H9 (cell line): Measurements from ENCODE around the gene CAPN14. TPM values are rescaled to one million over a fixed set of nuclear protein-coding genes. Genes with fewer than 3 reads are reported as not detected.

Experiments
- DNase-seq: peaks from one replicate; pipeline ENCODE4 v3.0.0-alpha.2; 2017
- H2AFZ ChIP-seq: one replicate; pipeline ENCODE4 v1.6.1; 2013; ENCODE audit warnings: mild to moderate bottlenecking, low read length, control low read depth, moderate library complexity
- H2AK5ac ChIP-seq: 2 replicates; pipeline ENCODE4 v1.6.1; 2013; ENCODE audit warnings: low read length, control low read depth, mixed read lengths; ENCODE audit not compliant: insufficient read length
- H2BK120ac ChIP-seq: one replicate; pipeline ENCODE4 v1.6.1; 2013; ENCODE audit warnings: low read depth, mild to moderate bottlenecking, low read length, control low read depth, inconsistent platforms; ENCODE audit not compliant: poor library complexity, severe bottlenecking
- H2BK12ac ChIP-seq: 2 replicates; pipeline ENCODE4 v1.6.1; 2013; ENCODE audit warnings: low read length, control low read depth, mixed read lengths, low read depth; ENCODE audit not compliant: insufficient read length
- H2BK15ac ChIP-seq: 2 replicates; pipeline ENCODE4 v1.6.1; 2013; ENCODE audit warnings: low read depth, low read length, control low read depth
- H2BK20ac ChIP-seq: one replicate; pipeline ENCODE4 v1.6.1; 2013; ENCODE audit warnings: low read depth, mild to moderate bottlenecking, low read length, control low read depth, inconsistent platforms; ENCODE audit not compliant: poor library complexity, severe bottlenecking
- H2BK5ac ChIP-seq: 2 replicates; pipeline ENCODE4 v1.6.1; 2013; ENCODE audit warnings: low read length, control low read depth, mixed read lengths; ENCODE audit not compliant: insufficient read length
- H3K14ac ChIP-seq: 2 replicates; pipeline ENCODE4 v1.6.1; 2013; ENCODE audit warnings: low read length, control low read depth; ENCODE audit not compliant: insufficient read depth
- H3K18ac ChIP-seq: 2 replicates; pipeline ENCODE4 v1.6.1; 2013; ENCODE audit warnings: low read depth, mild to moderate bottlenecking, mixed read lengths, low read length, control low read depth; ENCODE audit not compliant: insufficient read length
- H3K23ac ChIP-seq: 2 replicates; pipeline ENCODE4 v1.6.1; 2013; ENCODE audit warnings: low read length, control low read depth, mixed read lengths, low read depth; ENCODE audit not compliant: insufficient read length
- H3K23me2 ChIP-seq: 2 replicates; pipeline ENCODE4 v1.6.1; 2013; ENCODE audit warnings: low read depth, mild to moderate bottlenecking, mixed read lengths, low read length, control low read depth; ENCODE audit not compliant: insufficient read length, poor library complexity, severe bottlenecking
- H3K27ac ChIP-seq: 2 replicates; pipeline ENCODE4 v1.5.1; 2013; ENCODE audit warnings: low read length, control low read depth, mixed read lengths, low read depth; ENCODE audit not compliant: insufficient read length
- H3K27me3 ChIP-seq: 2 replicates; pipeline ENCODE4 v1.6.1; 2013; ENCODE audit warnings: low read length, control low read depth, inconsistent platforms; ENCODE audit not compliant: insufficient read depth
- H3K4ac ChIP-seq: 2 replicates; pipeline ENCODE4 v1.6.1; 2013; ENCODE audit warnings: low read depth, mild to moderate bottlenecking, control low read depth, inconsistent platforms, low read length, moderate library complexity
- H3K4me1 ChIP-seq: 2 replicates; pipeline ENCODE4 v1.6.1; 2013; ENCODE audit warnings: low read length, control low read depth, inconsistent platforms; ENCODE audit not compliant: insufficient read depth
- H3K4me2 ChIP-seq: 2 replicates; pipeline ENCODE4 v1.6.1; 2013; ENCODE audit warnings: low read length, control low read depth, mixed read lengths; ENCODE audit not compliant: insufficient read length, insufficient read depth
- H3K56ac ChIP-seq: 2 replicates; pipeline ENCODE4 v1.6.1; 2013; ENCODE audit warnings: low read depth, mild to moderate bottlenecking, mixed read lengths, low read length, control low read depth; ENCODE audit not compliant: insufficient read length
- H3K79me1 ChIP-seq: 2 replicates; pipeline ENCODE4 v1.6.1; 2013; ENCODE audit warnings: low read depth, mild to moderate bottlenecking, moderate library complexity, low read length, control low read depth, inconsistent platforms; ENCODE audit not compliant: insufficient read depth, poor library complexity, severe bottlenecking
- H3K79me2 ChIP-seq: 2 replicates; pipeline ENCODE4 v1.6.1; 2013; ENCODE audit warnings: low read length, control low read depth, inconsistent platforms; ENCODE audit not compliant: insufficient read depth
- H3K9ac ChIP-seq: 2 replicates; pipeline ENCODE4 v1.6.1; 2013; ENCODE audit warnings: low read length, control low read depth, mixed read lengths; ENCODE audit not compliant: insufficient read length; ENCODE audit errors: extremely low read depth
- H3K9me3 ChIP-seq: one replicate; pipeline ENCODE4 v1.6.1; 2013; ENCODE audit warnings: low read depth, low read length, inconsistent platforms; ENCODE audit not compliant: control insufficient read depth
- H3T11ph ChIP-seq: one replicate; pipeline ENCODE4 v1.6.1; 2013; ENCODE audit warnings: mild to moderate bottlenecking, low read length, control low read depth, inconsistent platforms
- H4K20me1 ChIP-seq: one replicate; pipeline ENCODE4 v1.6.1; 2013; ENCODE audit not compliant: control insufficient read depth, insufficient read length, insufficient read depth
- H4K5ac ChIP-seq: 2 replicates; pipeline ENCODE4 v1.6.1; 2013; ENCODE audit warnings: low read depth, mild to moderate bottlenecking, mixed read lengths, low read length, control low read depth; ENCODE audit not compliant: insufficient read length
- H4K8ac ChIP-seq: replicated peaks from 2 replicates; pipeline ENCODE4 v1.6.1; 2013; ENCODE audit warnings: low read length, control low read depth, mixed read lengths, low read depth; ENCODE audit not compliant: insufficient read length
- H4K91ac ChIP-seq: 2 replicates; pipeline ENCODE4 v1.6.1; 2013; ENCODE audit warnings: low read depth, mild to moderate bottlenecking, moderate library complexity, mixed read lengths, low read length, control low read depth; ENCODE audit not compliant: insufficient read length
- H3K27ac Mint-ChIP-seq, 3 experiments: 2 replicates in 2 of 3; 3 replicates in 1 of 3; pipeline ENCODE4 v1.8.0; 2020 to 2021; ENCODE audit warnings: mixed read lengths in 3 of 3, mild to moderate bottlenecking in 1 of 3, moderate library complexity in 1 of 3
- H3K27me3 Mint-ChIP-seq: 2 replicates; pipeline ENCODE4 v1.8.0; 2021; ENCODE audit warnings: low read depth, mild to moderate bottlenecking, moderate library complexity, mixed read lengths
- H3K36me3 Mint-ChIP-seq, 3 experiments: 2 replicates in 2 of 3; 3 replicates in 1 of 3; pipeline ENCODE4 v1.8.0; 2020 to 2021; ENCODE audit warnings: low read depth in 3 of 3, mixed read lengths in 3 of 3; ENCODE audit not compliant: insufficient read depth in 1 of 3
- H3K4me1 Mint-ChIP-seq, 2 experiments: 2 replicates each; pipeline ENCODE4 v1.8.0; 2020; ENCODE audit warnings: mixed read lengths in 2 of 2
- H3K4me3 Mint-ChIP-seq, 2 experiments: 2 replicates in 1 of 2; 3 replicates in 1 of 2; pipeline ENCODE4 v1.8.0; 2020 to 2021; ENCODE audit warnings: mild to moderate bottlenecking in 2 of 2, mixed read lengths in 2 of 2, moderate library complexity in 1 of 2
- H3K9me3 Mint-ChIP-seq, 2 experiments: 2 replicates in 1 of 2; 3 replicates in 1 of 2; pipeline ENCODE4 v1.8.0; 2020; ENCODE audit warnings: mild to moderate bottlenecking in 2 of 2, mixed read lengths in 2 of 2, moderate library complexity in 1 of 2
- CTCF ChIP-seq: fragments of 200-600 bp; sonication (generic); conservative IDR thresholded peaks from 3 replicates; pipeline ENCODE4 v1.8.0; 2021; ENCODE audit warnings: antibody characterized with exemption, mild to moderate bottlenecking
- WGBS: extraction: QIAGEN DNeasy Blood & Tissue Kit; methylation state at CpG from one replicate; pipeline ENCODE4 v1.1.7; 2013; ENCODE audit warnings: missing lambda C conversion rate, low lambda C conversion rate, mixed read lengths; ENCODE audit not compliant: insufficient read length; ENCODE audit errors: extremely low coverage; 5-methylcytosine and 5-hydroxymethylcytosine counted together
- total RNA-seq: library from RNA; stranded (reverse); gene quantifications from 2 replicates; pipeline ENCODE4 v1.2.1, GENCODE V29; 2021

The CAPN14 gene
- total RNA-seq, 1 experiment from 2014 or later, result 0.09 TPM

GRCh38 chr2:31129375-31130171, 87.7 kb downstream of the CAPN14 start:
- no peaks in the 10 kb centered on the region for H3K27me3 ChIP-seq
- no peak overlapping the region for H3K56ac ChIP-seq
- H2AK5ac ChIP-seq, result no peak overlapping the region
- no peak overlapping the region for H2BK5ac ChIP-seq
- WGBS, result no CpG with 5 or more reads among the region's 6 CpGs
- H3T11ph ChIP-seq, result no peak overlapping the region
- no peak overlapping the region for H3K9ac ChIP-seq
- no peak for DNase-seq
- H3K27me3 Mint-ChIP-seq, result peaks cover 9% of the 10 kb centered on the region
- H4K5ac ChIP-seq, result no peak overlapping the region
- peaks cover 4% of the 10 kb centered on the region; the same call in 1 of the 2 replicates for H3K4me1 ChIP-seq
- no peaks in the 10 kb centered on the region for H3K23me2 ChIP-seq
- H4K20me1 ChIP-seq, result peaks cover 3% of the 10 kb centered on the region
- TF ChIP-seq CTCF, result no peak
- H3K18ac ChIP-seq, result no peak overlapping the region
- no peaks in the 10 kb centered on the region for H3K79me1 ChIP-seq
- peaks cover 31 to 42% of the 10 kb centered on the region in 2 experiments for H3K4me1 Mint-ChIP-seq
- no peak overlapping the region for H3K23ac ChIP-seq
- H3K4ac ChIP-seq, result no peak overlapping the region
- no peak overlapping the region for H3K14ac ChIP-seq
- no peak overlapping the region for H2AFZ ChIP-seq
- H4K8ac ChIP-seq, result no peak overlapping the region
- no peak overlapping the region for H2BK20ac ChIP-seq
- no peak overlapping the region for H2BK120ac ChIP-seq
- no peak overlapping the region for H3K27ac Mint-ChIP-seq
- H2BK15ac ChIP-seq, result no peak overlapping the region
- H3K9me3 ChIP-seq, result no peaks in the 10 kb centered on the region
- no peak overlapping the region for H3K4me2 ChIP-seq
- H3K4me3 Mint-ChIP-seq, result no peak overlapping the region
- H3K36me3 Mint-ChIP-seq, result no peaks in the 10 kb centered on the region
- H3K79me2 ChIP-seq, result no peaks in the 10 kb centered on the region
- no peaks in the 10 kb centered on the region for H3K9me3 Mint-ChIP-seq
- H4K91ac ChIP-seq, result no peak overlapping the region
- no peak overlapping the region for H3K27ac ChIP-seq
- H2BK12ac ChIP-seq, result no peak overlapping the region
